Fibroblast of lung (primary cell): ENCODE results near the gene CALB2. TPM values are rescaled to one million over a fixed set of nuclear protein-coding genes. Genes with fewer than 3 reads are reported as not detected.

Experiments used
- DNase-seq, 2 donors: peaks; one replicate each; pipeline versions ENCODE4 v3.0.0 to v3.0.0-alpha.2; 2010; ENCODE audit warnings: low read depth in 2 of 2
- H2AFZ ChIP-seq: 2 replicates; pipeline ENCODE4 v1.5.1; 2012; ENCODE audit warnings: low read length, control low read depth, inconsistent platforms
- H3K27ac ChIP-seq: 2 replicates; pipeline ENCODE4 v1.5.1; 2011; ENCODE audit warnings: low read length, control low read depth; ENCODE audit not compliant: insufficient read depth
- H3K27me3 ChIP-seq: 2 replicates; pipeline ENCODE4 v1.5.1; 2011; ENCODE audit warnings: mild to moderate bottlenecking, low read length; ENCODE audit not compliant: control insufficient read depth, insufficient read depth
- H3K36me3 ChIP-seq: 2 replicates; pipeline ENCODE4 v1.5.1; 2011; ENCODE audit warnings: low read length; ENCODE audit not compliant: control insufficient read depth, insufficient read depth
- H3K4me1 ChIP-seq: 2 replicates; pipeline ENCODE4 v1.5.1; 2011; ENCODE audit warnings: low read length; ENCODE audit not compliant: control insufficient read depth, insufficient read depth; ENCODE audit errors: extremely low read depth
- H3K4me2 ChIP-seq: 2 replicates; pipeline ENCODE4 v1.5.1; 2011; ENCODE audit warnings: low read length, control low read depth; ENCODE audit not compliant: insufficient read depth; ENCODE audit errors: extremely low read depth
- H3K4me3 ChIP-seq, 4 experiments: fragments of 200-600 bp in 1 of 4; sonication (generic) in 1 of 4; replicated peaks in 1 of 4; 2 replicates each; pipeline ENCODE4 v1.5.1; 2011 to 2016; ENCODE audit warnings: low read length in 4 of 4, low read depth in 3 of 4, mild to moderate bottlenecking in 3 of 4, control low read depth in 2 of 4, inconsistent platforms in 1 of 4, mixed read lengths in 1 of 4; ENCODE audit not compliant: insufficient read depth in 1 of 4; ENCODE audit errors: control extremely low read depth in 1 of 4
- H3K79me2 ChIP-seq: 2 replicates; pipeline ENCODE4 v1.5.1; 2012; ENCODE audit warnings: mild to moderate bottlenecking, low read length, inconsistent platforms; ENCODE audit not compliant: control insufficient read depth, insufficient read depth
- H3K9ac ChIP-seq: 2 replicates; pipeline ENCODE4 v1.5.1; 2011; ENCODE audit warnings: mild to moderate bottlenecking, low read length, control low read depth; ENCODE audit not compliant: insufficient read depth
- H3K9me3 ChIP-seq: 2 replicates; pipeline ENCODE4 v1.5.1; 2012; ENCODE audit warnings: low read depth, low read length; ENCODE audit not compliant: control insufficient read depth, insufficient read depth
- H4K20me1 ChIP-seq: 2 replicates; pipeline ENCODE4 v1.5.1; 2011; ENCODE audit warnings: low read length; ENCODE audit not compliant: control insufficient read depth, insufficient read depth; ENCODE audit errors: extremely low read depth
- EZH2 ChIP-seq: IDR thresholded peaks from 2 replicates; pipeline ENCODE4 v1.5.1; 2012; ENCODE audit warnings: low read length, control low read depth, mild to moderate bottlenecking; ENCODE audit errors: missing control alignments
- polyA plus RNA-seq, 2 donors: library from polyadenylated mRNA; depleted of rRNA in 1 of 2; stranded (reverse) in 1 of 2; unstranded in 1 of 2; fragments of >200 nt; gene quantifications; 2 replicates each; pipeline ENCODE4 v1.2.1, GENCODE V29; 2011 to 2012; ENCODE audit warnings: missing spikeins in 1 of 2
- total RNA-seq: library from RNA; depleted of rRNA; stranded (reverse); fragments of >200 nt; gene quantifications from 2 replicates; pipeline ENCODE4 v1.2.1, GENCODE V29; 2014
- TF ChIP-seq, protein P1 (sequence below), 2 donors: IDR thresholded peaks in 1 of 2; conservative IDR thresholded peaks in 1 of 2; 1 replicate in 1 of 2; 2 replicates in 1 of 2; pipeline ENCODE4 v1.5.1; 2011 to 2012; ENCODE audit warnings: low read length in 2 of 2, control low read depth in 1 of 2, inconsistent platforms in 1 of 2, low read depth in 1 of 2, mild to moderate bottlenecking in 1 of 2

Gene CALB2
- total and polyA plus RNA-seq, 2 donors (not counting 1 experiment from before 2014, with no cell fraction given) = 0.58 to 1.3 TPM

DNA sequence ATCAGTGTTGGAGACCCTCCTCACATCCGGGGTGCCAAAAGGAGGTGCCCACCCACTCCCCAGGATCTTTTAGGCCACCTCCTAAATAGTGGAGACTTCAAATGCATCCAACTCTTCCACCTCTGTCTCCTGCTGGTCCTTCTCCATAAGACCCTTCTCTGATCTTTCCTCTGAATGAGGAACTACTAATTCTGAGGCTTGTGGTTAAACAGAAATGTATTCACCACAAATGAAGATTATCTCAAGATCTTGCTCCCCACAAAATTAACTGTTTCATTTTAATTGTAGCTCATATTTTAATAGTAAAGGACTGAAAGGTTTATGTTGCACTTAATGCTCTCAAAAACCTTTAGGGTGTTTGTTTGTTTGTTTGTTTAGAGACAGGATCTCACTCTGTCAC is 49.2 kb downstream of the CALB2 start:
- TF ChIP-seq, protein P1, sequence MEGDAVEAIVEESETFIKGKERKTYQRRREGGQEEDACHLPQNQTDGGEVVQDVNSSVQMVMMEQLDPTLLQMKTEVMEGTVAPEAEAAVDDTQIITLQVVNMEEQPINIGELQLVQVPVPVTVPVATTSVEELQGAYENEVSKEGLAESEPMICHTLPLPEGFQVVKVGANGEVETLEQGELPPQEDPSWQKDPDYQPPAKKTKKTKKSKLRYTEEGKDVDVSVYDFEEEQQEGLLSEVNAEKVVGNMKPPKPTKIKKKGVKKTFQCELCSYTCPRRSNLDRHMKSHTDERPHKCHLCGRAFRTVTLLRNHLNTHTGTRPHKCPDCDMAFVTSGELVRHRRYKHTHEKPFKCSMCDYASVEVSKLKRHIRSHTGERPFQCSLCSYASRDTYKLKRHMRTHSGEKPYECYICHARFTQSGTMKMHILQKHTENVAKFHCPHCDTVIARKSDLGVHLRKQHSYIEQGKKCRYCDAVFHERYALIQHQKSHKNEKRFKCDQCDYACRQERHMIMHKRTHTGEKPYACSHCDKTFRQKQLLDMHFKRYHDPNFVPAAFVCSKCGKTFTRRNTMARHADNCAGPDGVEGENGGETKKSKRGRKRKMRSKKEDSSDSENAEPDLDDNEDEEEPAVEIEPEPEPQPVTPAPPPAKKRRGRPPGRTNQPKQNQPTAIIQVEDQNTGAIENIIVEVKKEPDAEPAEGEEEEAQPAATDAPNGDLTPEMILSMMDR (conservative IDR thresholded peaks at IDR 0.05 in 1 of 2, IDR thresholded peaks at IDR 0.05 in 1 of 2; ENCODE audit: low read depth in 1 of 2, low read length in 2 of 2) = no peak
- TF ChIP-seq EZH2 = no peak
- no peak overlapping the region for H3K27ac ChIP-seq
- no peaks in the 10 kb centered on the region for H3K79me2 ChIP-seq
- H4K20me1 ChIP-seq = no peaks in the 10 kb centered on the region
- H3K36me3 ChIP-seq = no peaks in the 10 kb centered on the region
- H2AFZ ChIP-seq = no peak overlapping the region
- no peak overlapping the region for H3K4me2 ChIP-seq
- H3K9ac ChIP-seq = no peak overlapping the region
- no peaks in the 10 kb centered on the region for H3K27me3 ChIP-seq
- H3K9me3 ChIP-seq = no peaks in the 10 kb centered on the region
- no peak for DNase-seq
- no peak overlapping the region for H3K4me3 ChIP-seq
- no peaks in the 10 kb centered on the region for H3K4me1 ChIP-seq

DNA sequence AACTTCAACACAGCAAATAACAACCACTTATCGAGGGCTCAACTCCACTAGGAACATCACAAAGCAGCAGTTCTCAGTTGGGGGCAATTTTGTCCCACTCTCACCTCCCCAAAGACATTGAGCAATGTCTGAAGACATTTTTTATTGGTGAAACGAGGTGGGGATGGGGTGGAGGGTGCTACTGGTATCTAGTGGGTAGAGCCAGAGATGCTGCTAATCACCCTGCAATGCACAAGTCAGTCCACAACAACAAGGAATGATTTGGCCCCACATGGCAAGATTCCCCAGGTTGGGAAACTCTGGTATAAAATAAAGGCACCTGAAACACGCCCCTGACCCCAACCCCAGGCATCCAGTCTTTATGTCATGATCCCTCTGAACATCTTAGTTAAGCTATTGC is 50.0 kb downstream of the CALB2 start:
- Histone ChIP-seq H3K9me3 (no peaks in the 10 kb centered on the region), H3K36me3 (no peaks in the 10 kb centered on the region), H3K4me1 (no peaks in the 10 kb centered on the region), H3K4me2 (no peak overlapping the region), H3K27ac (no peak overlapping the region), H2AFZ (no peak overlapping the region), H3K79me2 (no peaks in the 10 kb centered on the region), H4K20me1 (no peaks in the 10 kb centered on the region), H3K9ac (no peak overlapping the region), H3K27me3 (no peaks in the 10 kb centered on the region), H3K4me3 (no peak overlapping the region)
- no peak for DNase-seq
- TF ChIP-seq, protein P1 (conservative IDR thresholded peaks at IDR 0.05 in 1 of 2, IDR thresholded peaks at IDR 0.05 in 1 of 2; ENCODE audit: low read depth in 1 of 2, low read length in 2 of 2) = no peak
- no peak for TF ChIP-seq EZH2

DNA sequence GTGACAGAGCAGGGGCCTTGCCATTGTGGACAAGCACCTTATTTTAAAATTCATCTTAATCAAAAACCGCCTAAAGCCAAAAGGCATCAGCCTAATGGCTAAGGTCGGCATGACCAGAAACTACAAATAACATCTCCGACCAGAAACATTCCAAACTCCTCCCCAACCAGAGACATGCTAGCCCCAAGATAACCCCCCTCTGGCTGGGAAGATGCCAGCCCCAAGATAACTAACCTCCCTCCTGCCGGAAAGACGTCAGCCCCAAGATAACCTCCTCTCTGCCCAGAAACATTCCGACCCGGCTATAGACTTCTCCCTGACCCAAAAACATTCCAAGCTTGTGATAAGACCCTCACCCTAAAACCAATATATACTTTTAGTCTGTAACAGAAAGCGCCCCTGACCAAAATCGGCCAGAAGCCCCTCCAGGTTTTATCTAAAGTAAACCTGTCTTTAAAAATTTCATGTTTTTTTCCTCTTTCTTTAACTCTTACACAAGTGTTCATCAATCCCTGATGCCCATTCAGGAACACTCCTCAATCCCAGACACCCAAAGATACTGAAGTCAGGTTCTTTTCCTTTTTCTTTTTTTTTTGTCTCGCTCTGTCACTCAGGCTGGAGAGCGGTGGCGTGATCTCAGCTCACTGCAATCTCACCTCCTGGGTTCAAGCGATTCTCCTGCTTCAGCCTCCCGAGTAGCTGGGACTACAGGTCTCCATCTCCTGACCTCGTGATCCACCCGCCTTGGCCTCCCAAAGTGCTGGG is 50.7 kb downstream of the CALB2 start:
- Histone ChIP-seq H3K4me2 (no peak overlapping the region), H2AFZ (no peak overlapping the region), H3K9me3 (no peaks in the 10 kb centered on the region), H3K9ac (no peak overlapping the region), H3K27ac (no peak overlapping the region), H4K20me1 (no peaks in the 10 kb centered on the region), H3K4me3 (no peak overlapping the region), H3K4me1 (no peaks in the 10 kb centered on the region), H3K27me3 (no peaks in the 10 kb centered on the region), H3K36me3 (no peaks in the 10 kb centered on the region), H3K79me2 (no peaks in the 10 kb centered on the region)
- no peak for TF ChIP-seq EZH2
- TF ChIP-seq, protein P1 (conservative IDR thresholded peaks at IDR 0.05 in 1 of 2, IDR thresholded peaks at IDR 0.05 in 1 of 2; ENCODE audit: low read depth in 1 of 2, low read length in 2 of 2) = no peak
- DNase-seq = no peak
